Liver (tissue), 9 donors: ENCODE results near the gene DPY19L3. TPM values are rescaled to one million over a fixed set of nuclear protein-coding genes. Genes with fewer than 3 reads are reported as not detected.

Experiments
- DNase-seq: peaks from one replicate; pipeline ENCODE4 v3.0.0-alpha.2; 2017; ENCODE audit warnings: low spot score
- H3K27ac ChIP-seq, 2 donors: one replicate each; pipeline ENCODE4 v1.7.0; 2013; ENCODE audit warnings: inconsistent platforms in 2 of 2, low read length in 2 of 2, control low read depth in 1 of 2, low read depth in 1 of 2, mild to moderate bottlenecking in 1 of 2
- H3K27me3 ChIP-seq, 4 donors: one replicate each; pipeline versions ENCODE4 v1.6.1 to v1.7.0; 2013; ENCODE audit warnings: low read length in 3 of 4, inconsistent platforms in 1 of 4, mild to moderate bottlenecking in 1 of 4, moderate library complexity in 1 of 4; ENCODE audit not compliant: control insufficient read depth in 4 of 4, insufficient read depth in 4 of 4
- H3K36me3 ChIP-seq, 4 donors: one replicate each; pipeline versions ENCODE4 v1.6.1 to v1.7.0; 2013; ENCODE audit warnings: low read length in 3 of 4, mild to moderate bottlenecking in 3 of 4, low read depth in 1 of 4, moderate library complexity in 1 of 4; ENCODE audit not compliant: control insufficient read depth in 4 of 4, insufficient read depth in 3 of 4
- H3K4me1 ChIP-seq, 4 donors: one replicate each; pipeline versions ENCODE4 v1.6.1 to v1.7.0; 2013; ENCODE audit warnings: low read length in 3 of 4, mild to moderate bottlenecking in 3 of 4, moderate library complexity in 1 of 4; ENCODE audit not compliant: control insufficient read depth in 4 of 4, insufficient read depth in 4 of 4
- H3K4me3 ChIP-seq, 3 donors: one replicate each; pipeline versions ENCODE4 v1.6.1 to v1.7.0; 2013; ENCODE audit warnings: low read length in 3 of 3, control low read depth in 1 of 3, low read depth in 1 of 3, mild to moderate bottlenecking in 1 of 3
- H3K9ac ChIP-seq, 2 donors: one replicate each; pipeline ENCODE4 v1.7.0; 2013; ENCODE audit warnings: low read length in 2 of 2, mild to moderate bottlenecking in 2 of 2, moderate library complexity in 2 of 2, control low read depth in 1 of 2, low read depth in 1 of 2
- H3K9me3 ChIP-seq, 4 donors: one replicate each; pipeline versions ENCODE4 v1.6.1 to v1.7.0; 2013; ENCODE audit warnings: low read length in 3 of 4; ENCODE audit not compliant: control insufficient read depth in 4 of 4
- ATF3 ChIP-seq: IDR thresholded peaks from 2 replicates; pipeline ENCODE4 v1.6.1; 2016; ENCODE audit warnings: antibody characterized with exemption
- CTCF ChIP-seq: fragments of 150-350 bp; IDR thresholded peaks from 2 replicates; pipeline ENCODE4 v1.5.1; 2017; ENCODE audit warnings: improper control_type of control experiment, low read depth, low read length; ENCODE audit not compliant: missing input control
- EGR1 ChIP-seq, 2 donors: IDR thresholded peaks; 2 replicates each; pipeline ENCODE4 v1.6.1; 2016 to 2018; ENCODE audit warnings: antibody characterized with exemption in 2 of 2, low read depth in 2 of 2
- FOXA1 ChIP-seq: IDR thresholded peaks from 2 replicates; pipeline ENCODE4 v1.6.1; 2016; ENCODE audit warnings: antibody characterized with exemption
- GABPA ChIP-seq, 2 donors: IDR thresholded peaks in 1 of 2; conservative IDR thresholded peaks in 1 of 2; 2 replicates each; pipeline ENCODE4 v1.6.1; 2016; ENCODE audit warnings: antibody characterized with exemption in 2 of 2, mild to moderate bottlenecking in 1 of 2, moderate library complexity in 1 of 2
- HNF4A ChIP-seq, 2 donors: conservative IDR thresholded peaks; 2 replicates each; pipeline ENCODE4 v1.6.1; 2016; ENCODE audit warnings: antibody characterized with exemption in 2 of 2, mild to moderate bottlenecking in 2 of 2
- HNF4G ChIP-seq: IDR thresholded peaks from 2 replicates; pipeline ENCODE4 v1.6.1; 2016; ENCODE audit warnings: antibody characterized with exemption
- JUND ChIP-seq, 2 donors: IDR thresholded peaks; 2 replicates each; pipeline ENCODE4 v1.6.1; 2016; ENCODE audit warnings: antibody characterized with exemption in 2 of 2
- MAX ChIP-seq: IDR thresholded peaks from 2 replicates; pipeline ENCODE4 v1.6.1; 2016; ENCODE audit warnings: antibody characterized with exemption
- NR2F2 ChIP-seq: IDR thresholded peaks from 2 replicates; pipeline ENCODE4 v1.6.1; 2016; ENCODE audit warnings: antibody characterized with exemption
- RAD21 ChIP-seq, 2 donors: IDR thresholded peaks; 2 replicates each; pipeline ENCODE4 v1.6.1; 2016; ENCODE audit warnings: antibody characterized with exemption in 2 of 2, mild to moderate bottlenecking in 2 of 2
- REST ChIP-seq: IDR thresholded peaks from 2 replicates; pipeline ENCODE4 v1.6.1; 2016; ENCODE audit warnings: antibody characterized with exemption, mild to moderate bottlenecking
- RXRA ChIP-seq, 2 donors: IDR thresholded peaks; 2 replicates each; pipeline ENCODE4 v1.6.1; 2017 to 2018; ENCODE audit warnings: antibody characterized with exemption in 2 of 2, mild to moderate bottlenecking in 1 of 2
- SP1 ChIP-seq: IDR thresholded peaks from 2 replicates; pipeline ENCODE4 v1.6.1; 2018; ENCODE audit warnings: antibody characterized with exemption, mild to moderate bottlenecking
- TAF1 ChIP-seq: conservative IDR thresholded peaks from 2 replicates; pipeline ENCODE4 v1.6.1; 2016; ENCODE audit warnings: antibody characterized with exemption, mild to moderate bottlenecking
- YY1 ChIP-seq: IDR thresholded peaks from 2 replicates; pipeline ENCODE4 v1.6.1; 2016; ENCODE audit warnings: antibody characterized with exemption, mild to moderate bottlenecking
- ZBTB33 ChIP-seq: IDR thresholded peaks from 2 replicates; pipeline ENCODE4 v1.6.1; 2016; ENCODE audit warnings: antibody characterized with exemption
- WGBS: extraction: QIAGEN DNeasy Blood & Tissue Kit; methylation state at CpG from one replicate; pipeline ENCODE4 v1.1.7; 2013; 5-methylcytosine and 5-hydroxymethylcytosine counted together
- polyA plus RNA-seq, 2 donors: library from polyadenylated mRNA; stranded (reverse) in 1 of 2; unstranded in 1 of 2; fragments of 200-250 nt in 1 of 2; fragments of >200 nt in 1 of 2; fragmentation: Nextera tagmentation in 1 of 2; extraction: Ambion mirVana in 1 of 2; gene quantifications; one replicate each; pipeline versions ENCODE4 v1.2.1 to v1.2.3, GENCODE V29; 2013 to 2015
- total RNA-seq, 2 donors: library from RNA; depleted of rRNA; stranded (reverse); fragments of >200 nt; gene quantifications; one replicate each; pipeline ENCODE4 v1.2.3, GENCODE V29; 2014
- donor health status: healthy.
- donor health status: healthy.
- donor health status: healthy.
- donor health status: healthy.
- donor health status: healthy.

Gene DPY19L3
- total and polyA plus RNA-seq, 4 donors, result 2.7 to 13.0 (median 7.4) TPM

- TF ChIP-seq REST (no peak), TAF1 (no peak)
Measured at GRCh38 chr19:32465176-32465575, 59.6 kb downstream of the DPY19L3 start (continued).

- TF ChIP-seq ZBTB33 (no peak), FOXA1 (no peak), ATF3 (no peak), RXRA (IDR thresholded peaks at IDR 0.05) (no peak), JUND (IDR thresholded peaks at IDR 0.05) (no peak), EGR1 (IDR thresholded peaks at IDR 0.05; ENCODE audit: low read depth in 2 of 2) (no peak), TAF1 (no peak), HNF4G (no peak), RAD21 (IDR thresholded peaks at IDR 0.05) (no peak), SP1 (no peak), MAX (no peak), YY1 (no peak), HNF4A (conservative IDR thresholded peaks at IDR 0.05) (no peak), GABPA (IDR thresholded peaks at IDR 0.05 in 1 of 2, conservative IDR thresholded peaks at IDR 0.05 in 1 of 2) (no peak), NR2F2 (no peak), CTCF (no peak)
- Histone ChIP-seq H3K4me1 (no peaks in the 10 kb centered on the region), H3K36me3 (peaks cover 0 to 11% (median 1%) of the 10 kb centered on the region in 4 donors), H3K27me3 (no peaks in the 10 kb centered on the region), H3K27ac (no peak overlapping the region), H3K4me3 (no peak overlapping the region), H3K9me3 (no peaks in the 10 kb centered on the region), H3K9ac (no peak overlapping the region)
- WGBS, result 98% methylated on average over 5 of the region's 5 CpGs
- no peak for DNase-seq
Measured at GRCh38 chr19:32469795-32470194, 64.2 kb downstream of the DPY19L3 start.
